Activated naive CD4-positive, alpha-beta T cell treated with anti-CD3 and anti-CD28 coated beads, Interleukin-2, amount 50 U/mL, for 72 hours (primary cell): ENCODE results near the gene MFSD6L. TPM values are rescaled to one million over a fixed set of nuclear protein-coding genes. Genes with fewer than 3 reads are reported as not detected.

ENCODE experiments used
- total RNA-seq, 2 donors: library from RNA; stranded (reverse); gene quantifications; one replicate each; pipeline ENCODE4 v1.2.3, GENCODE V29; 2022

The MFSD6L gene
- total RNA-seq, 2 donors from 2014 or later = 0.16 to 0.62 TPM

Other genes starting within 250 kb of the MFSD6L start
- gene MYH10, start 168.6 kb downstream of the MFSD6L start, total RNA-seq = 10 to 100 TPM; 23.7 to 33.5 TPM
- gene CCDC42, start 54.5 kb downstream of the MFSD6L start, total RNA-seq = not detected
- not detected for gene SPDYE4, start 40.8 kb downstream of the MFSD6L start, total RNA-seq
- gene PIK3R6, start 68.3 kb upstream of the MFSD6L start, total RNA-seq = 1 to 10 TPM in 1 of 2 donors, under 1 TPM in 1; 0.23 to 4.3 TPM
- gene PIK3R5, start 166.3 kb upstream of the MFSD6L start, total RNA-seq = 10 to 100 TPM; 32.2 to 46.9 TPM
- gene NTN1, start 222.1 kb upstream of the MFSD6L start, total RNA-seq = 1 to 10 TPM in 1 of 2 donors, under 1 TPM in 1; 0.59 to 1.2 TPM